Measurements from ENCODE around the gene CNOT3.
"Not testable (repeated sequence)": the region's sequence is repeated elsewhere in the genome, so short reads cannot be mapped to it uniquely, and the experiment has no call there.

The CNOT3 gene

GRCh38 chr19:54169149-54169740 is 31.7 kb downstream of the CNOT3 start:
- DNase-seq (ENCODE audit: low read depth) = no peak

DNA sequence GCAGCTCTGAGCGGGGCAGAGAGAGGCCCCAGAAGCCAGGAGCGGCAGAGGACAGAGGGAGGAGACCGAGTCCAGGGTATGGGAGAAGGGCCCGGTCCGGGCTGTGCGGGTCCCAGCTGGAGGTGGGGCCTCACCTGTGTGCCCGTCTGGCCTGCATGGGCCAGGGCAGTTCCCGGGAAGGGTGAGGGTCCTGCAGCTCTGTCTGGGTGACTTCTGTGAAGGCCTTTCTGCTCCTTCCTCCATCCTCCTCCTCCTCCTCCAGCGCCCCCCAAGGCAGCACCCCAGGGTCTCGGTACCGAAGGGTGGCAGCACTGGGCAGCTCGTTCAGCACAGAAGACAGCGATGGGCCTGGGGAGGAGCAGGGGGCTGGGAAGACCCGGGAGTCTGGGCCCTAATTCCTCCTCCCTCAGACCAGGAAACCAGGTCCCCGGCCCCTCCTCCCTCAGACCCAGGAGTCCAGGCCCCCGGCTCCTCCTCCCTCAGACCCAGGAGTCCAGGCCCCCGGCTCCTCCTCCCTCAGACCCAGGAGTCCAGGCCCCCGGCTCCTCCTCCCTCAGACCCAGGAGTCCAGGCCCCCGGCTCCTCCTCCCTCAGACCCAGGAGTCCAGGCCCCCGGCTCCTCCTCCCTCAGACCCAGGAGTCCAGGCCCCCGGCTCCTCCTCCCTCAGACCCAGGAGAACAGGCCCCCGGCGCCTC is 34.3 kb downstream of the CNOT3 start:
- DNase-seq (ENCODE audit: low read depth) = not testable (repeated sequence)

GRCh38 chr19:54172471-54173358 is 35.2 kb downstream of the CNOT3 start, which contains the start of gene TMC4:
Gene TMC4, minus strand, starts transcription at chr19:54173160. Its CDS starts 43 bp downstream, at chr19:54173117.
- peak; percentile 27 for DNase-seq (ENCODE audit: low read depth)

DNA sequence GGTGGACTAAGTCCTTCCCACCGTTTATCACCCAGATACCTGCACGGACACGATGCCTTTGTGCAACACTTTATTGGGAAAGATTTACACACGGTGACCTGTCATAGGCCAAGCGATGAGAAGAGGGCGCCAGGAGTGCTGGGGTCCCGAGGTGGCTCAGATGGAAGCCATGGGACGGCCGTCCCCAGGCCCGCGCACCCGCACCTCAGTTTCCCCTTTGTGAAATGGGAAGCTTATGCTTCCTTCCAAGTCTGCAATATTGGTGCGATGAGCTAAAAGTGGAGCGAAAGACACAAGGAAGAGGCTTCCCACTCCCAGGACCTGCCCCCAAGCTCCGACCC is 35.8 kb downstream of the CNOT3 start:
- DNase-seq (ENCODE audit: low read depth) = no peak

GRCh38 chr19:54173951-54174834 is 36.6 kb downstream of the CNOT3 start:
- no peak for DNase-seq (ENCODE audit: low read depth)

DNA sequence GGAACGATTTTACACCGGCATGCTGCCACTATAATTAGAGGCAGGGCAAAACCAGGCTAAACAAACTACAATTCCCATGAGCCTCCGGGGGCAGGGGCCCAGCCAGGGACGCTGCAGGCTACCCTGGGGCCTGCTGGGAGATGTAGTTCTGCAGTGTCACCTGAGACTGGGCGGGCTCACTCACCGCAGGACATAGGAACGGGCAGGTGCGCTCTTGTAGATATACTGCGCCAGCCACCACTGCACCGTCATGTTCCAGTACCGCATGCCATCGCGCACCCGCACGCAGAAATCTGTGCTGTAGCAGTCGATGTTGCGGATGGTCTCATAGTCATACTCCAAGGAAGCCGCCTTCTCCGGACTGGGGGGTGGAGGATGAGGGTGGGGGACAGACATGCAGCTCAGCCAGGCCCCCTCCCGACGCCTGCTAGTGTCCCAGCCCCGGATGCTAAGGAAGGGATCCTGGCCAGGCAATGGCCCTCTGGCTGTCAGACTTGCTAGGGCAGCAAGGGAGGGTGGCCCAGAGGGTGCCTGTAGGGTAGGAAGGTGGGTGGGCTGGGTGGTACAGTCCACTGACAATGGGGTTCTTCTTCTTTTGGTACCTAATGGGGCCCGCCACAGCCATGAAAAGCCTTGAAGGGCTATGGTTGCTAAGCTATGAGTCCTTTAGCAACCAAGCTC is 41.2 kb downstream of the CNOT3 start:
- DNase-seq (ENCODE audit: low read depth) = no peak

DNA sequence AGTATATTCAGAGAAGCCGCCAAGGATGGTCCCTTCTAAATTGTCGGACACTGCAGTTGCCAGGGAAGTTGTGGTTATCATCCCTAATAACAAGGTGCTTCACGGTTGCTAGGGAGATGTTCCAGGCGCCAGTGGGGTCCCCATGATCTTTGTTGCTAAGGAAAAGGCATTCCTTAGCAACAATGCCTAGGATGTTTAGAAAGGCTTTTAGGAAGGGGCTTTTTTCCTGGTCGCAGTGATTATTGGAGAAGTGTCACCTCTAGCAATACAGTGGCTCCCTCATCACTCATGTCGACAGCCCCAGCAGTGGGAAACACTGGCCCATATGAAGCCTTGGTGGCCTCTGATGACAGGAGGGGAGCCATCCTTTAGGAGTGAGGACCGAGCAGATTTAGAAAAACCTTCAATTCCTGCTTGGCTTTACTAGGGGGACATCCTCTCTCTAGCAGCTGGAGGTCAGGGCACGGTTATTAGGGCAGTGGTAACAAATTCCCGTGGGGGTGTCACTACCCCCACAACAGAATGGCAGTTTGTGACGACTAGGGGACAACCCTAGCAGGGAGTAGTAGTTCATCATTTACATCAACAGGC is 41.8 kb downstream of the CNOT3 start:
- DNase-seq (ENCODE audit: low read depth) = no peak

DNA sequence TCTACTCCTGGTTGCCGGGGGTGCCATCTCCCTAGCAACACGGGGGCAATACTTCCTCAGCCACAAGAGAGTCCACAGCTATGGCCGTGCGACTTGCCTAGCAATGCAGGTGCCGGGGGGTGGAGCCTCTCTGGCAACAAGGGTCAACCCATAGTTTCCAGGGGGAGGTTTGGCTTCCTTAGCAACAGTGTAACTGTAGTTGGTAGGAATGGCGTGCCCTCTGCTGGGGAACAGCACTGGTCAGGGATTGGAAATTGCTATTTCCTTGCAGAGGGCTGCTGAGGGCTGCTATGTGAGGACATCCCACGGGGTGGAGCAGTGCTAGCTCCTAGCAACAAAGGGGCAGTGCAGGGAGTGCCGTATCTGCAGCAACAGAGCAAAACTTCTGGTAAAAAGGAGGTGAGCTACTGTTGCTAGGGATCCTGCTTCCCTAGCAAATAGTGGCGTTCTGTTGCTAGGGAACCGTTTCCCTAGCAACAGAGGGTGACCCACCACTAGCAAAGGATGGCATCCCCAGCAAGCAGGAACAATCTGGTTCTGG is 42.4 kb downstream of the CNOT3 start:
- DNase-seq (ENCODE audit: low read depth) = no peak

DNA sequence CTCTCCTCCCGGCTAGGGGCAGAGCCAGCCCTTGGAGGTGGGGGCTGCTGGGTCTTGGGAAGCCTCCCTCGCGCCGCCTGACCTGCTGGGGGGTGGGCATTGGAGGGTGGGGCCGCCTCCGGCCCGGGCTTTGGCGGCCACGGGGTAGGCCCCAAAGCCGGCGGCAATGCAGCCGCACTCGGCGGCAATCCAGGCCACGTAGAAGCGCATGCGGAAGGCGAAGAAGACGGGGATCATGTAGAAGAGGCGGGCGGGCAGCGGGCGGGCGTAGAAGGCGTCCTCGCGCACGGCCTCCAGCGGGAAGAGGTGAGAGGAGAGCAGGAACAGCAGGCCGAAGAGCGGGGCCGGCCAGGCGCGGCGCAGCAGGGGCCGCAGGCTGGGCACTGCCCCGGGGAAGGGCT is 43.1 kb downstream of the CNOT3 start:
- no peak for DNase-seq (ENCODE audit: low read depth)

DNA sequence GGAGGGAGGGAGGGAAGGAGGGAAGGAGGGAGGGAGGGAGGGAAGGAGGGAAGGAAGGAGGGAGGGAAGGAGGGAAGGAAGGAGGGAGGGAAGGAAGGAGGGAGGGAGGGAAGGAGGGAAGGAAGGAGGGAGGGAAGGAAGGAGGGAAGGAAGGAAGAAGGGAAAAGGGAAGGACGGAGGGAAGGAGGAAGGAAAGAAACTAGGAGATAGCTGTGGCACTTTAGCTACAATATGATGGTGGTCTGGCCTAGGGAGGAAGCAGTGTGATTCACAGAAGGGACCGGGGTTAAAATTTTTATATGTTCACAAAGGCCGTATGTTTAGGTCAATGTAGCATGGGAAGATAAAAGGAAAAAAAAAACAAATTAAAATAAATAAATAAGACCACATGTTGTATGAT is 44.3 kb downstream of the CNOT3 start:
- DNase-seq (ENCODE audit: low read depth) = not testable (repeated sequence)

DNA sequence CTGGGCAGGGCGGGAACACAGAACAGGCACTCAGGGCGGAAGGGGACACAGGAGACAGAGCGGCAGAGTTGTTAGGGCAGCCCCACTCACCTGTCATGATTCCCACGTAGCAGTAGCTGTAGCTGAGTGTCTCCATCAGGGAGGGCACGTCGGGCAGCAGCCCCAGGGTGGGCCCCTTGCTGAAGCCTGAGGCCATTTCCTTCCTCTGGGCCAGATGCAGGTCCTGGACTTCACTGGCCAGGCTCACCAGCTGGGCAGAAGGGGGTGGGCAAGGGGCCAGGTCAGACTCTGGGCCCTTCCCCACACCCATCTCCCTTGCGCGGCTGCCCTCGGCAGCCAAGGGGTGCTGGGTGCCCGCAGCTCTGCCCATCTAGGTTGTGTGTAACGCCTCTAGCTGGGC is 45.9 kb downstream of the CNOT3 start:
- no peak for DNase-seq (ENCODE audit: low read depth)

DNA sequence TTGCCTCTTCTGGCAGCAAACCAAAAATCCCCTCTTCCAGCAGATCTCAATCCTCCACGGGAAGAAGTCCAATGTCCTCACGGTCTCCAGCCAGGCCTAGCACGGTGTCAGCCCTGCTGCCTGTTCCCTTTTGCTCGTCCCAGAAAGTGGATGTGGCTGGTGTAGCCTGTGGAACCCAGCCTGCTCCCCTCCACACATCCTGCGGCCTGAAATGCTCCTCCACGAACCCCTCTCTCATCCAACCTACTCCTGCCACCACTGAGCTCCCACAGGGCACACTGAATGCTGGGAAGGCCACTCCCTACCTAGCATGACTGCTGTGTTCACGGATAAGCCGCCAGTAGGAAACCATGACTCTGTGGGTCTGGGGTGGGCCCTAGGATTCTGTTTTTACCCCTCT is 48.8 kb downstream of the CNOT3 start:
- no peak for DNase-seq (ENCODE audit: low read depth)

GRCh38 chr19:54186934-54187381 is 49.4 kb downstream of the CNOT3 start:
- DNase-seq (ENCODE audit: low read depth) = no peak

- DNase-seq (ENCODE audit: low read depth) = no peak
Measured at GRCh38 chr19:54188215-54188871, 50.8 kb downstream of the CNOT3 start.

GRCh38 chr19:54189145-54189734 is 51.7 kb downstream of the CNOT3 start, which contains the start of gene MBOAT7:
Gene MBOAT7, minus strand, starts transcription at chr19:54189580. Its CDS starts 1,072 bp downstream, at chr19:54188508.
- DNase-seq (ENCODE audit: low read depth) = no peak

- DNase-seq (ENCODE audit: low read depth) = peak; percentile 100
Measured at GRCh38 chr19:54189735-54190502, 52.4 kb downstream of the CNOT3 start.

- DNase-seq (ENCODE audit: low read depth) = peak; percentile 100
Measured at GRCh38 chr19:54190503-54191010, 53.0 kb downstream of the CNOT3 start.

DNA sequence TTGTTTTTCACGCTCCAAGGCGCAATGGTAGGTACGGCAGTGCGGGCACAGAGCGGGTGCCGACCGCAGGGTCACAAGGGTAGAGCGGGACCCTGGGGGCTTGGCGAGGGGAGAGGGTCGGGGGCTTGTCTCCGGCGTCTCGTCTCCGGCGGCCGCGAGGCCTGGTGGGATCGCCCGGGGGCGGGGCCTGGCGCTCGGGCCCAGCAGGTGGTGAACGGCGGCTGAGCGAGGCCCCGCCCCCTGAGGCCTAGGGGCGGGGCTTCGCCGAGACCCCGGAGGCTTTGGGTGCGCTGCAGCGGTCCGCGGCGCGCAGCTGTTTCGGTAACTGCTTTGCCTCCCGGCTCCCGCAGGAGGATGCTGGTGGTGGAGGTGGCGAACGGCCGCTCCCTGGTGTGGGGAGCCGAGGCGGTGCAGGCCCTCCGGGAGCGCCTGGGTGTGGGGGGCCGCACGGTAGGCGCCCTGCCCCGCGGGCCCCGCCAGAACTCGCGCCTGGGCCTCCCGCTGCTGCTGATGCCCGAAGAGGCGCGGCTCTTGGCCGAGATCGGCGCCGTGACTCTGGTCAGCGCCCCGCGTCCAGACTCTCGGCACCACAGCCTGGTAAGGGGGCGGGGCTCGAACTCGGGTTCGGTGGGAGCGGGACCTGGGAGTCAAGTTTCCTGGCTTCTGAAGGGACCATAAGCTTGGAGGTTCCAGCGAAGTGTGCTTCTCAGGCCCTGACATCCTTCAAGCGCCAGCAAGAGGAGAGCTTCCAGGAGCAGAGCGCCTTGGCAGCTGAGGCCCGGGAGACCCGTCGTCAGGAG is 53.6 kb downstream of the CNOT3 start, which contains the start of gene TSEN34:
Gene TSEN34 (plus strand): TSS at position 298 of the 800 bp plus-strand sequence. CDS start 57 bp downstream, at position 355.
- no peak for DNase-seq (ENCODE audit: low read depth)
